SH-SY5Y (cell line): ENCODE measurements around the gene LRRC4C.

Experiments
- GATA2 ChIP-seq: IDR thresholded peaks from 2 replicates; pipeline ENCODE4 v1.6.1; 2011; ENCODE audit warnings: mild to moderate bottlenecking, low read depth, low read length
- GATA3 ChIP-seq: IDR thresholded peaks from 2 replicates; pipeline ENCODE4 v1.6.1; 2011; ENCODE audit warnings: low read depth, mild to moderate bottlenecking, low read length, moderate library complexity

- TF ChIP-seq GATA2 (no peak), GATA3 (no peak)
Observed at GRCh38 chr11:40619654-40620053, 839.8 kb downstream of the LRRC4C start.
